Measurements from ENCODE around the gene SLC43A1.

Gene SLC43A1

GRCh38 chr11:57490456-57491248 lies 24.9 kb downstream of the SLC43A1 start:
- Histone ChIP-seq H3K36me3 (ENCODE audit: control insufficient read depth in 5 of 5, insufficient read depth in 5 of 5, low read length in 5 of 5) (peaks cover 0 to 58% (median 49%) of the 10 kb centered on the region in 5 donors), H3K27ac (ENCODE audit: low read depth, low read length) (no peak overlapping the region), H3K9me3 (ENCODE audit: control insufficient read depth in 5 of 5, low read length in 5 of 5) (no peaks in the 10 kb centered on the region), H3K4me3 (ENCODE audit: low read depth in 1 of 5, low read length in 5 of 5) (no peak overlapping the region), H3K4me1 (ENCODE audit: control insufficient read depth in 5 of 5, insufficient read depth in 5 of 5, low read length in 5 of 5) (peaks cover 2 to 11% (median 7%) of the 10 kb centered on the region in 5 donors), H3K9ac (ENCODE audit: low read length in 5 of 5) (no peak overlapping the region), H3K27me3 (ENCODE audit: control insufficient read depth in 5 of 5, insufficient read depth in 4 of 5, low read length in 5 of 5) (no peaks in the 10 kb centered on the region)

- Histone ChIP-seq H3K9me3 (ENCODE audit: control insufficient read depth in 5 of 5, low read length in 5 of 5) (no peaks in the 10 kb centered on the region), H3K4me3 (ENCODE audit: low read depth in 1 of 5, low read length in 5 of 5) (no peak overlapping the region), H3K9ac (ENCODE audit: low read length in 5 of 5) (no peak overlapping the region), H3K27me3 (ENCODE audit: control insufficient read depth in 5 of 5, insufficient read depth in 4 of 5, low read length in 5 of 5) (peaks cover 0 to 6% (median 3%) of the 10 kb centered on the region in 5 donors), H3K36me3 (ENCODE audit: control insufficient read depth in 5 of 5, insufficient read depth in 5 of 5, low read length in 5 of 5) (peaks cover 0 to 64% (median 59%) of the 10 kb centered on the region in 5 donors), H3K27ac (ENCODE audit: low read depth, low read length) (no peak overlapping the region), H3K4me1 (ENCODE audit: control insufficient read depth in 5 of 5, insufficient read depth in 5 of 5, low read length in 5 of 5) (peaks cover 2 to 9% (median 7%) of the 10 kb centered on the region in 5 donors)
Observed at GRCh38 chr11:57487920-57488659, 27.4 kb downstream of the SLC43A1 start.

GRCh38 chr11:57487021-57487778 lies 28.3 kb downstream of the SLC43A1 start:
- no peak overlapping the region for H3K27ac ChIP-seq (ENCODE audit: low read depth, low read length)
- peaks cover under 1 to 13% (median 5%) of the 10 kb centered on the region in 5 donors for H3K27me3 ChIP-seq (ENCODE audit: control insufficient read depth in 5 of 5, insufficient read depth in 4 of 5, low read length in 5 of 5)
- no peak overlapping the region for H3K9ac ChIP-seq (ENCODE audit: low read length in 5 of 5)
- H3K9me3 ChIP-seq (ENCODE audit: control insufficient read depth in 5 of 5, low read length in 5 of 5): no peaks in the 10 kb centered on the region
- no peak overlapping the region for H3K4me3 ChIP-seq (ENCODE audit: low read depth in 1 of 5, low read length in 5 of 5)
- H3K36me3 ChIP-seq (ENCODE audit: control insufficient read depth in 5 of 5, insufficient read depth in 5 of 5, low read length in 5 of 5): peaks cover 0 to 64% (median 59%) of the 10 kb centered on the region in 5 donors
- H3K4me1 ChIP-seq (ENCODE audit: control insufficient read depth in 5 of 5, insufficient read depth in 5 of 5, low read length in 5 of 5): peaks cover 2 to 18% (median 14%) of the 10 kb centered on the region in 5 donors

DNA sequence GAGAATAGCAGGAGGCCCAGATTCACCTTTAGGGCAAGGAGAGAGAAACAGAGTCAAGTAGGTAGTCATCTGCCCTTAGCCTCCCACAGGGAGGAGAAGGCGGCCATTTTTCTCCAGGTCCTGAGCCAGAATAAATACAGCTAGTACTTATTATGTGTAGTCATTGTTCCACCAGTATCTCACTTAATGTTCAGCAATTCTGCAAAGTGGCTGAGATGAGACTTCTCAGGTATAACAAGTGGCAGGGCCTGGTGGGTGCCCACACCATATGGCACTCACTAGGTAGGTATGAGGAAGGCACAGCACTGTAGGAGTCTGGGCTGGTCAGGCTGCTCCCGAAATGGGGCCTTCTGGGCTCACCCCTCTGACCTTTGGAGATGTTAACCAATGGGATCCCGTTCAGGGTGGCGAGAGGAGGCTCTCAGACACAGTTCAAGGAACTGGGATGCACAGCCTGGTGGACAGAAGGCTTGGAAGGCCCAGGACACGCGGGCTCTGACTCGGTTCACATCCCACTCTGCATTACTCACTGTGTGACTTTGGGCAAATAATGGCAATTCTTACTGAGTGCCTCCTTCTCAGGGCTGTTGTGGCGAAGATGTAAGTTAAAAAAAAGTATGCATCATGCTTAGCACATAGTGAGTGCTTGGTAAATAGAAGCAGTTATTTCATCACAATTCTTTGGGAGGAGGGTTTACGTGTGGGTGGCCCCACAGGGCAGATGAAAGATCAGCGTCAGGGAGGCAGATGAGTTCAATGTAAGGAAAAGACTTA lies 30.1 kb downstream of the SLC43A1 start:
- Histone ChIP-seq H3K9me3 (ENCODE audit: control insufficient read depth in 5 of 5, low read length in 5 of 5) (no peaks in the 10 kb centered on the region), H3K27me3 (ENCODE audit: control insufficient read depth in 5 of 5, insufficient read depth in 4 of 5, low read length in 5 of 5) (peaks cover 7 to 13% (median 7%) of the 10 kb centered on the region in 5 donors), H3K4me3 (ENCODE audit: low read depth in 1 of 5, low read length in 5 of 5) (no peak overlapping the region), H3K27ac (ENCODE audit: low read depth, low read length) (no peak overlapping the region), H3K4me1 (ENCODE audit: control insufficient read depth in 5 of 5, insufficient read depth in 5 of 5, low read length in 5 of 5) (peaks cover 2 to 20% (median 15%) of the 10 kb centered on the region in 5 donors), H3K9ac (ENCODE audit: low read length in 5 of 5) (no peak overlapping the region), H3K36me3 (ENCODE audit: control insufficient read depth in 5 of 5, insufficient read depth in 5 of 5, low read length in 5 of 5) (peaks cover 0 to 55% (median 46%) of the 10 kb centered on the region in 5 donors)

DNA sequence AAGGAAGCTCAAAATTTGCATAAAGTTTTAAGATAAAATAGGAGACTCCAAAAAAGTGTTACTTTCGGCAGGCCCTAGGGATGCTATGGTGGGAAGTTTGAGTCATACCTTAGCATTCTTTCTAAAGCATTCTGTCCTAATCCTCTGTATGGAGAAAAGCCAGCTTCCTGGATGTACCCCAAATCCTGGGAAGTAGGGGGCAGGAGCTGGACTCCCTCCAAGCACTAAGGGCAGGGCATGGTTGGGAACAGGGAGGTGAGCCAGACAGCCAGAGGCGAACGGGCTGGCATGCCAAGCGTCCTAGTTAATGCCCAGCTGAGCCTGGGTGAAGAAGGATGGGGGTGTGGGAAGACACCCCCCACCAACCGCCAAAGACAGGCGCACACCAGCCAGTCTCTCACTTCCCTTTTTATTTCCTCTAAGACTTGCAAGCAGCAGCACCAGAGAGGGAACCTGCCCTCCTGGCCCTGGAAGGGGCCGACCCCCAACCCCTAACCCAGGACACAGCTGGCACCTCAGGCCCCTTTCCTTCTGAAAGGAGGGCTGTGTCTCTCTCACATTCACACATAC lies 31.3 kb downstream of the SLC43A1 start:
- H3K36me3 ChIP-seq (ENCODE audit: control insufficient read depth in 5 of 5, insufficient read depth in 5 of 5, low read length in 5 of 5): peaks cover 0 to 43% (median 40%) of the 10 kb centered on the region in 5 donors
- H3K4me1 ChIP-seq (ENCODE audit: control insufficient read depth in 5 of 5, insufficient read depth in 5 of 5, low read length in 5 of 5): peaks cover 2 to 20% (median 15%) of the 10 kb centered on the region in 5 donors
- H3K27ac ChIP-seq (ENCODE audit: low read depth, low read length): no peak overlapping the region
- H3K27me3 ChIP-seq (ENCODE audit: control insufficient read depth in 5 of 5, insufficient read depth in 4 of 5, low read length in 5 of 5): peaks cover 7 to 13% (median 7%) of the 10 kb centered on the region in 5 donors
- no peak overlapping the region for H3K4me3 ChIP-seq (ENCODE audit: low read depth in 1 of 5, low read length in 5 of 5)
- no peak overlapping the region for H3K9ac ChIP-seq (ENCODE audit: low read length in 5 of 5)
- no peaks in the 10 kb centered on the region for H3K9me3 ChIP-seq (ENCODE audit: control insufficient read depth in 5 of 5, low read length in 5 of 5)

- Histone ChIP-seq H3K4me1 (ENCODE audit: control insufficient read depth in 5 of 5, insufficient read depth in 5 of 5, low read length in 5 of 5) (peaks cover 0 to 20% (median 15%) of the 10 kb centered on the region in 5 donors), H3K4me3 (ENCODE audit: low read depth in 1 of 5, low read length in 5 of 5) (no peak overlapping the region), H3K9me3 (ENCODE audit: control insufficient read depth in 5 of 5, low read length in 5 of 5) (no peaks in the 10 kb centered on the region), H3K9ac (ENCODE audit: low read length in 5 of 5) (no peak overlapping the region), H3K36me3 (ENCODE audit: control insufficient read depth in 5 of 5, insufficient read depth in 5 of 5, low read length in 5 of 5) (peaks cover 0 to 36% (median 33%) of the 10 kb centered on the region in 5 donors), H3K27ac (ENCODE audit: low read depth, low read length) (no peak overlapping the region), H3K27me3 (ENCODE audit: control insufficient read depth in 5 of 5, insufficient read depth in 4 of 5, low read length in 5 of 5) (peaks cover 7 to 13% (median 7%) of the 10 kb centered on the region in 5 donors)
Observed at GRCh38 chr11:57483562-57483918, 32.0 kb downstream of the SLC43A1 start.

DNA sequence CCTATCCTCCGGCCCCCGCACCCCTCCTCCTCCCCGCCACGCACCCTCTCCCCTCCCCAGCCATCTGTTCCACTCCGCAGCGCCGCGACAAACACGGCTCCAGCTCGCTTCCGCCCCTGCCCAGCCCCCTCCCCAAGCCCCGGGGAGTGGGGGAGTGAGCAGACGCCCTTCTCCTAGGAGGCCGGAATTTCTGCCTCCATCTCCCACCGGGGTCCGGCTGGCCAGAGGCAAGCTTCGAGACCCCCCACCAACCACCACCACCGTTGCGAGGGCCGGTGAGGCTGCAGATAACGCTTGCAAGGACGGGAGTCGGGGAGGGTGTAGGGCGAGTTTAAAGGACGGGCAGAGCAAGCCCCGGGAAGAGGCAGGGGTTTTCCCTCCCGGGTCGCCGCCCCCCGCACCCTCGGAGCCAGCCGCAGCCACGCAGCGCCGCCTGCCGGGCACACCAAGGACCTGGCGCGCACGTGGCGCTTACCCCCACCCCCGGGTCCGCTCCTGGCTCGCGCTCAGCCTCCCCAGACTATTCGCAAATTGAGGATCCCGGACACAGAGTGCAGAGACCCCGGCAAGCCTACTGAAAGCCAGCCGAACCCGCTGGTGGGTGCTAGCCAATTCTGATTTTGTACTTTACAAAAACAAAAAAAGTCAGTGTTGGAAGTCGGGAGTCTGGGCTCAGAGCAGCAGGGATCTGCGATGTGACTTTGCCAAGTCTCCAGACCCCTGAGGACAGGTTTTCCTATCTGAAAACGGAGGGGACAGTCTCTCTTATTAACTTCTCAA lies 32.5 kb downstream of the SLC43A1 start:
- Histone ChIP-seq H3K27ac (ENCODE audit: low read depth, low read length) (no peak overlapping the region), H3K9me3 (ENCODE audit: control insufficient read depth in 5 of 5, low read length in 5 of 5) (no peaks in the 10 kb centered on the region), H3K9ac (ENCODE audit: low read length in 5 of 5) (no peak overlapping the region), H3K36me3 (ENCODE audit: control insufficient read depth in 5 of 5, insufficient read depth in 5 of 5, low read length in 5 of 5) (peaks cover 0 to 31% (median 28%) of the 10 kb centered on the region in 5 donors), H3K4me1 (ENCODE audit: control insufficient read depth in 5 of 5, insufficient read depth in 5 of 5, low read length in 5 of 5) (peaks cover 0 to 20% (median 15%) of the 10 kb centered on the region in 5 donors), H3K4me3 (ENCODE audit: low read depth in 1 of 5, low read length in 5 of 5) (peak overlapping the region in 3 of 5 donors; percentile 25 to 49 (median 42)), H3K27me3 (ENCODE audit: control insufficient read depth in 5 of 5, insufficient read depth in 4 of 5, low read length in 5 of 5) (peaks cover 7 to 13% (median 7%) of the 10 kb centered on the region in 5 donors)

DNA sequence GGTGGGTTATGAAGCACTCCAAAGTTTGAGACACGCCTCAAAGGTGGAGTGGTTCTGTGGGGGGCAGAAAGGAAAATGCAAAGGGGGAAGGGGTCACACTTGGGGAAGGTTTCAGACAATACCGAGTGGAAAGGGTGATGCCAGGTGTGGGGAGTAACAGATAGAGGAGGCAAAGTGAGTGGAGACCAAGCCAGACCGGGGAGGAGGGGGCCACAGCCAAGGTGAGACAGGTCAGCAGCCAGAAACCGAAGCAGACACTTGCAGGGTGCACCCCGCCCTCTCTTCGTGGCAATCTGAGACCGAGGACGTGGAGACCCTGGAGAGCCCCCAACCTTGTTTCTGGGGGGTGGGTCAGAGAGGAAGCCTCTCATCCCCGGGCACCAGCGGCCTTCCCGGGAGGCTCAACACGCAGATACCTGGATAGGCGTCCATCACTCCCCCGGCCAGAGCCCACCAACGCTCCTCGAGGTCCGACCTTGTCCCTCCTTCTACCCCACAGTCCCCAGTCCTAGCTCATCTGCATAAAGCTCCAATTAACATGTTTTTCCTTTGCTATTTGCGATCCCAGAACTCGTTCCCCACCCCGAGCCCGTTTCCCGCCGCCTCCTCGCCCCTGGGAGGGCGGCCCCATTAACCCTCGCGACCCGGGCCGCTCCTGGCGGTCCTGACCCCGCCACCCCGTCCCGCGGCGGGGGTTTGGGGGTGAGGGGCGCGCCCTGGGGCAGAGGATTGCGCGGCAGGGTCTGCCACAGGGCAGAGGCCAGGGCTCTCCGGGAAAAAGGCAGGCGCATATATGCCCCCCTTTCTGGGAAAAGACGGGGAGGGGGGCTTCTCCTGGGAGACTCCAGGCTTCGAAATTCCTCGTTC lies 33.4 kb downstream of the SLC43A1 start:
- Histone ChIP-seq H3K9me3 (ENCODE audit: control insufficient read depth in 5 of 5, low read length in 5 of 5) (no peaks in the 10 kb centered on the region), H3K36me3 (ENCODE audit: control insufficient read depth in 5 of 5, insufficient read depth in 5 of 5, low read length in 5 of 5) (peaks cover 0 to 22% (median 21%) of the 10 kb centered on the region in 5 donors), H3K27ac (ENCODE audit: low read depth, low read length) (no peak overlapping the region), H3K4me3 (ENCODE audit: low read depth in 1 of 5, low read length in 5 of 5) (peak overlapping the region in 1 of 5 donors; percentile 49), H3K27me3 (ENCODE audit: control insufficient read depth in 5 of 5, insufficient read depth in 4 of 5, low read length in 5 of 5) (peaks cover 7 to 13% (median 8%) of the 10 kb centered on the region in 5 donors), H3K9ac (ENCODE audit: low read length in 5 of 5) (no peak overlapping the region), H3K4me1 (ENCODE audit: control insufficient read depth in 5 of 5, insufficient read depth in 5 of 5, low read length in 5 of 5) (peaks cover 0 to 20% (median 15%) of the 10 kb centered on the region in 5 donors)

All from subcutaneous abdominal adipose tissue (tissue), 5 donors.